ENCODE measurements around the gene CFAP58. TPM values are rescaled to one million over a fixed set of nuclear protein-coding genes. Genes with fewer than 3 reads are reported as not detected.

CFAP58 gene
- polyA plus RNA-seq, 3 donors: 0.16 TPM; not detected in 2

DNA sequence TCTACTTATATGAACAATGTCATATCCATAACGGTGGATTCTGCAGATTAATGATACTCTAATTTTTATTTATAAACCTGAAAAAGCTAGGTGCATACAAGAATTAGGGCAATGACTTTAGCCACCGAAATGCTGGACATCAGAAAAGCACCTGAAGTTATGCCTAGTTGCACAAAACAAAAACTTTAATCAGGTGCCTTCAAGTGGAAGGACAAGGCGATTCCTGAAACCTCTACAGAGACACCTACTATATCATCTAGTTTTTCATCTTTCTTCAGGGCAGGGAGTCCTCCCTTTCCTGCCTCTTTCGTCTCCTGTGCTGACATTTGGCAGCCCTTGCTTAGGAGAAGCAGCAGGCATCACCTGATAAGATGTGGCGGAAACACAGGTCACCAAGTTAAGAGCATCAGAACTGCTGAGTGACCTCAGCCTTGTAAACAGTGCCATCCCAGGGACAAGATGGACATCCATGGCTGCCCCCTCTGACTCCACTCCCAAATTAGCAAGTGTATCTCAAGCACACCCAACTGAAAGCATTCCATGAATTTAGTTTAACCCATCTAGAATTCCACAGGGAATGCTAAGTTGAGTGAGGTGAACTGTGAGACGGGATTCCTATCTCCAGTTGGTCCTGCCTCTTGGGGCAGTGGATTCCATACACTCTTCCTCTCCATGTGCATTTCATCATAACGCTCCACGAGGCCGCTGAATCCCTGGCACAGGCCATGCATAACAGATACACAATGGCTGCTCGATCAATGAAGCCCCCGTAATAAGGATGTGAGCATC, 21.2 kb upstream of the CFAP58 start:
- Histone ChIP-seq H3K4me1 (ENCODE audit: control insufficient read depth in 1 of 2, insufficient read depth in 2 of 2, low read length in 2 of 2) (peaks cover 92 to 95% of the 10 kb centered on the region in 2 donors), H3K79me2 (ENCODE audit: insufficient read depth, low read length) (peaks cover 100% of the 10 kb centered on the region), H2AFZ (ENCODE audit: insufficient read depth, low read depth, low read length, poor library complexity, severe bottlenecking) (no peak overlapping the region), H3K9ac (ENCODE audit: insufficient read depth, low read length, poor library complexity, severe bottlenecking) (no peak overlapping the region), H3K36me3 (replicated peaks in 1 of 2; ENCODE audit: control insufficient read depth in 1 of 2, insufficient read depth in 2 of 2, low read length in 2 of 2) (peaks cover 21 to 48% of the 10 kb centered on the region in 2 donors), H3K4me2 (replicated peaks; ENCODE audit: extremely low read depth, low read length, poor library complexity, severe bottlenecking) (no peak overlapping the region), H3K27ac (ENCODE audit: low read depth in 1 of 2, low read length in 2 of 2) (peak overlapping the region in 1 of 2 donors; percentile 35), H3K4me3 (replicated peaks in 1 of 3; ENCODE audit: low read depth in 2 of 3, low read length in 3 of 3) (no peak overlapping the region), H3K9me3 (replicated peaks in 1 of 2; ENCODE audit: control insufficient read depth in 1 of 2, insufficient read depth in 1 of 2, low read length in 2 of 2) (no peaks in the 10 kb centered on the region), H4K20me1 (ENCODE audit: insufficient read depth, low read length) (peaks cover 100% of the 10 kb centered on the region), H3K27me3 (ENCODE audit: control insufficient read depth in 2 of 2, insufficient read depth in 2 of 2, low read length in 2 of 2) (no peaks in the 10 kb centered on the region)
- H3K4me1 Mint-ChIP-seq: peaks cover 92% of the 10 kb centered on the region
- H3K27me3 Mint-ChIP-seq (ENCODE audit: low read depth in 3 of 3): peaks cover 0 to 2% (median 2%) of the 10 kb centered on the region in 3 donors
- intact Hi-C loops (cut with micrococcal nuclease): no loop called here
- H3K27ac Mint-ChIP-seq: peak overlapping the region in 5 of 7 donors; percentile 36 to 86 (median 53)
- peaks cover 41 to 60% of the 10 kb centered on the region in 2 donors for H3K36me3 Mint-ChIP-seq
- H3K4me3 Mint-ChIP-seq: no peak overlapping the region
- 100% methylated on average over 4 of the region's 11 CpGs for WGBS (ENCODE audit: insufficient coverage)
- TF ChIP-seq CTCF (IDR thresholded peaks at IDR 0.05): no peak
- H3K9me3 Mint-ChIP-seq: no peaks in the 10 kb centered on the region
- no peak for DNase-seq

GRCh38 chr10:104333032-104333727, 20.5 kb upstream of the CFAP58 start:
- no peaks in the 10 kb centered on the region for H3K9me3 Mint-ChIP-seq
- Histone ChIP-seq H2AFZ (ENCODE audit: insufficient read depth, low read depth, low read length, poor library complexity, severe bottlenecking) (no peak overlapping the region), H3K9ac (ENCODE audit: insufficient read depth, low read length, poor library complexity, severe bottlenecking) (no peak overlapping the region), H4K20me1 (ENCODE audit: insufficient read depth, low read length) (peaks cover 99% of the 10 kb centered on the region), H3K9me3 (replicated peaks in 1 of 2; ENCODE audit: control insufficient read depth in 1 of 2, insufficient read depth in 1 of 2, low read length in 2 of 2) (no peaks in the 10 kb centered on the region), H3K27me3 (ENCODE audit: control insufficient read depth in 2 of 2, insufficient read depth in 2 of 2, low read length in 2 of 2) (no peaks in the 10 kb centered on the region), H3K4me1 (ENCODE audit: control insufficient read depth in 1 of 2, insufficient read depth in 2 of 2, low read length in 2 of 2) (peaks cover 85 to 87% of the 10 kb centered on the region in 2 donors), H3K4me3 (replicated peaks in 1 of 3; ENCODE audit: low read depth in 2 of 3, low read length in 3 of 3) (no peak overlapping the region), H3K4me2 (replicated peaks; ENCODE audit: extremely low read depth, low read length, poor library complexity, severe bottlenecking) (peak overlapping the region; percentile 6), H3K36me3 (replicated peaks in 1 of 2; ENCODE audit: control insufficient read depth in 1 of 2, insufficient read depth in 2 of 2, low read length in 2 of 2) (peaks cover 21 to 48% of the 10 kb centered on the region in 2 donors), H3K79me2 (ENCODE audit: insufficient read depth, low read length) (peaks cover 100% of the 10 kb centered on the region), H3K27ac (ENCODE audit: low read depth in 1 of 2, low read length in 2 of 2) (peak overlapping the region in 1 of 2 donors; percentile 52)
- H3K4me1 Mint-ChIP-seq: peaks cover 84% of the 10 kb centered on the region
- intact Hi-C loops (cut with micrococcal nuclease): no loop called here
- no peak for TF ChIP-seq CTCF (IDR thresholded peaks at IDR 0.05)
- H3K36me3 Mint-ChIP-seq: peaks cover 41 to 54% of the 10 kb centered on the region in 2 donors
- WGBS (ENCODE audit: insufficient coverage): 97% methylated on average over 6 of the region's 13 CpGs
- no peak for DNase-seq
- no peak overlapping the region for H3K4me3 Mint-ChIP-seq
- H3K27ac Mint-ChIP-seq: peak overlapping the region; percentile 8 to 86 (median 51)
- H3K27me3 Mint-ChIP-seq (ENCODE audit: low read depth in 3 of 3): peaks cover 0 to 2% (median 2%) of the 10 kb centered on the region in 3 donors
